Kasumi-1 (cell line): ENCODE data around the gene CACNA1I.

Experiments
- DNase-seq, 2 experiments: peaks; one replicate each; lab custom pipeline; 2025; lab: John Stamatoyannopoulos, UW

The CACNA1I gene

DNA sequence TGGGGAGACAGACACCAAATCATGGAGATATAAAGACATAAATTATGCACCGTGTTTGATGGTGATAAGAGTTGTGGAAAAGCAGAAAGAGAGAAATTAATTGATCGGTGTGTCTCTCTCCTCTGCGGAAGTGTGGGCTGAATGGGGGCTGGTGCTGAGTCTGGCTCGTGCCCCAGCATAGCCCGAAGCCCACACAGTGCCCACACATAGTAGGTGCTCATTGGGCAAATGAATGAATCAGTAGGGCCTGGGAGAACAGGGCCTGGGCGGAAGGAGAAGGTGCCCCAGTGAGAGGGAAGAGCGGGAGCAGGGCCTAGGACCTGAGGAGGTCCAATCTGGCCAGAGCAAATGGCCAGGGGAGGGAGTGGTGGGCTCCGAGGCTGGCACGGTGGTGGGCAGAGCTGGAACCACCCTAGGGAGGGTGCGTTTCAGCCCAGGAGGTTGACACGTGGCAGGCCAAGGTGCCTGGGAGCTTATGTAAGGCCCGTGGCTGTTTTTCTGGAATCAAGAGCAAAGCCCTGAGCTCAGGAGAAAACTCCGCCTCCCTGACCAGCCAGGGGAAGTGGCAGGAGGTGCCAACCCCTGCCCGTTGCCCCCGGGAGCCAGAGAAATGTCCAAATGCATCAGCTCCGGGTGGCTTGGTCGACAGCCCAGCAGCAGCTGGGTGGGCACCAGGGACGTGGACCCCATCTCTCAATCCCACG lies 2.1 kb upstream of the CACNA1I start:
- no peak for DNase-seq

DNA sequence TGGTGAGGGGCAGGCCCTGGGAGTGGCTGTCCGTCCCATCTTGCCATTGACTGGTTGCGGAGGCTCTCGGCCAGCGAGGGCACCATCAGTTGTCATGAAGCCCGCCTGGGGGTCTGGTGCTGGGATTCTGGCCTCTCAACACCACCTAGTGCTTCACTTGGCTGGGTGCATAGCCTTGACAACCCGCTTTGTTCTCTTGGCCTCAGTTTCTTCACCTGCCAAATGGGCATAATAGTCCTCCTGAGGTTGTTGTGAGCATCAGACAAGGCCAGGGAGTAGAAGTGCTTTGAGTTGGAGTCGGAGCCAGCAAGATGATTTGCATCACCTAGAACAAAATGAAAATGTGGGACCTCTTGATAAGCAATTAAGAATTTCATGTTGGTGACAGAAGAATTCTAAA lies 1.5 kb upstream of the CACNA1I start:
- no peak for DNase-seq

DNA sequence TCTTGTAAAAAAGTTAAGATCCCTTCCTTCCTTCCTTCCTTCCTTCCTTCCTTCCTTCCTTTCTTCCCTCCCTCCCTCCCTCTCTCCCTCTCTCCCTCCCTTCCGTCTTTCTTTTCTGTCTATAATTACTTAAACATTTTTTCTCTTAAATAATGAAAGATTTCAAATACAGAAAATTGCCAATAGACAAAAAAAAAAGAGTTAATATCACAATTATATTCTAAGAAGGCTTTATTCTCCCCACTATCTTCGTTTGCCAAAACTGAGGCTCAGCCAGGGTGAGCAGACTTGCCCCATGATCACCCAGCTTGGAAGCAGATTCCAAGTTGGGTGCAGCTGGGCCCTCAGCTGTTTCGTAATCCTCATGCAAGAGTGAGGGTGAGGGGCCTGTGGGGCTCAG lies 327 bp upstream of the CACNA1I start:
- no peak for DNase-seq

DNA sequence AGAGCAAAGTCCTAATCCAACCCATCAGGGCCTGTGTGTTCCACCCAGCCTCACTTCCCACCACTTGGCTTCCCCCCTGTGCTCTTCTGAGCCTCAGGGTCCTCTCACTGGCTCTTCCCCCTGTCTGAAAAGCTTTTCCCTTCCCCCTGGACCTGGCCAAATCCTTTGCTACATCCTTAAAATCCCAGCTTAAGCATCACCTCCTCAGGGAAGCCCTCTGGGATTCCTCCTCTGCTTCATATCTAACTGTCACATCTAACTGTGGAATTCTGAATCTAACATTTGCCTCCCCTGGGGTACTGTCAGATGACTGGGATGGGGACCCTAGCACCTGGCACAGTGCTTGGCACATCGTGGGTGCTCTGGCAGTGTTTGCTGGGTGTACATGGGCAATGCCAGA lies 985 bp downstream of the CACNA1I start:
- DNase-seq = no peak

DNA sequence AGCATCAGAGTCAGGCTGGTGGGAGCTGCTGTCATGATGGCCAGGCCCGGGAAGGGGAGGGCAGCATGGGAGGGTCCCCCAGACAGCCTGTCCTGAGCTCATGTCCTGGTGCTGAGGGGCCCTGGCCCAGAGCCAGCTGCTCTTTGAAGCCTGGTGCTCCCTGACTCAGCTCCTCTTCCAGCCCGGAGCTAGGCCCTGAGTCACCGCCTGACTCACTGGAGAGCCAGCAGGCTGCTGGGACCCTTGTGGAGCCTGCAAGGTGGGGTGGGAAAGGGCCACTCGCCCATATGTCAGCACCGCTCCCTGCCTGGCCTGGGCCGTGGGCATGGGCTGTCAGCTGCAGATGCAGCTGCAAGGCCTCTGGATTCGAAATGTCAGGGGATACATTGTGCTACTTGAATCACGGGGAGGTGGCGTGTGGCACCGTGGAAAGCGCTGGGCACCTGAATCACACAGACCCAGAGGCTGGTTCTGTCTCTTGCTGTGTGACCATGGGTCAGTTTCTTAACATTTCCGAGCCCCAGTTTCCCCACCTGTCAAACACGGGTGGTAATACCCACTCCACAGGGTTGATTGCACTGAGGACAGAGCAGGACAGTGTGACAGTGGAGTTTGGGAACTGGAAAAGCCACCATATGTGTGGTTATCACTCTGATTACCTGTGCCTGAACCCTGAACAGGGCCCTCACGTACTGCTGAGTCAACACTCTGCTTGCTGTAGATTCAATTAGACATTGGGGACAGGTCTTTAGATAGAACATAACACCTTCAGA lies 4.4 kb downstream of the CACNA1I start:
- DNase-seq = no peak

DNA sequence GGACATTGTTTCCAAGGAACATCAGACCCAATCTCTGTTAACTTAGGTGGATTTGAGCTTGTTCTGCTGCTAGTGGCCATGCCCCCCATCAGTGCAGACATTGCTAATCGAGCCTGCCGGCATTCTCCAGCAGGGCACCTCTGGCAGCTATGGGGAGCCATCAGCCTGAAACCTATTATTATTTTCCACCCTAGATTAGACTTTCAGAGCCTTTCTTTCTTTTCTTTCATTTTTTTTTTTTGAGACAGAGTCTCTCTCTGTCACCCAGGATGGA lies 4.9 kb downstream of the CACNA1I start:
- DNase-seq = no peak

DNA sequence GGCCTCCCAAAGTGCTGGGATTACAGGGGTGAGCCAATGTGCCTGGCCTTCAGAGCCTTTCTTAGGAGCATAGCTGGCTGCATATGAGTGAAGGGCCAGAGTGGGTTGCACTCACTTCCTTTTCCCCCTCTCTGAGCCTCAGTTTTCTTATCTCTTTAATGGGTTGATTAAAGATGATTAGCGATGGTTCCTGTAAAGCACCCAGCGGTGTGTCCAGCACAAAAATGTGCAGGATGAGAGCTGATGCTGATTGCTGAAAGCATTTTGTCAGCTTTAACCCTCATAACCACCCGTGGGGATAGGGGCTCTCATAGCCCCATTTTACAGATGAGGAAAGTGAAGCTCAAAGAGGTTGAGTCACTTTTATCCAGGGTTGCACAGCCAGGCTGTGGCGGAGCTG lies 5.5 kb downstream of the CACNA1I start:
- no peak for DNase-seq

DNA sequence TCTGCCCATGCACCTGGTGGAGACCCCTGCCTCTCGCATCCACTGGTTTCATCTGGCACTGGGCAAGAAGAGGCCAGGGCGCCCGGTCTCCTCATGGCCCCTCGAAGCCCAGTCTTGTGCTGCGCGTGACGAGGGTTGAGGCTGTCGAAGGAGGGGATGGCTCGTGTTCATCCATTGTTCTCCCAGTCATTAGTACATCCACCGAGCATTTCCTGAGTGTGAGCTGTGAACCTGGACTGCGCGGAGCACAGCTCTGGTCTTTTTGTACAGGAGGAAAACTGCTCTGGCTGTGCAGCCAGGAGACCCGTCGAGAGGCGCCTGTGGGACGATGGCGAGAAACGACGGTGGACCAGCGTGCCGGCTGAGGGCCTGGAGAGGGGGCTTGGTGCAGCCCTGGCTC lies 6.8 kb downstream of the CACNA1I start:
- no peak for DNase-seq

DNA sequence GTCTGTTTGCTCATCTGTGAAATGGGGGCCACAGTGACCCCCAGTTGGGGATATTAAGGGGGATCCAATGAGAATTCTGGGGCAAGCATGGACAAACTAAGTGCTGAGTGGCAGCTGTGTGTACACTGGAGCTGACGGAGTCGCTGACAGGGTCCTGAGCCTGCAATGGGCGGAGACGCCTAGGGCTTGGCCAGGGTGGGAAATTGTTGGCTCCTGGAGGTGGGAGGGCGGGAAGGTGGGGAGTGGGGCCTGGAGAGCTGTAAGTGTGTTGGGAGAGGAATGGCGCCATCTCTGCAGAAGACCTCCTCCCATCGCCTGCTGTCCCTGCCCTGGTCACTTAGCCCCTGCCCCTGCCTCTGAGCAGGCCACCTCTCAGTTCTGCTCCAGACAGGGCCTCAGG lies 7.3 kb downstream of the CACNA1I start:
- no peak for DNase-seq

DNA sequence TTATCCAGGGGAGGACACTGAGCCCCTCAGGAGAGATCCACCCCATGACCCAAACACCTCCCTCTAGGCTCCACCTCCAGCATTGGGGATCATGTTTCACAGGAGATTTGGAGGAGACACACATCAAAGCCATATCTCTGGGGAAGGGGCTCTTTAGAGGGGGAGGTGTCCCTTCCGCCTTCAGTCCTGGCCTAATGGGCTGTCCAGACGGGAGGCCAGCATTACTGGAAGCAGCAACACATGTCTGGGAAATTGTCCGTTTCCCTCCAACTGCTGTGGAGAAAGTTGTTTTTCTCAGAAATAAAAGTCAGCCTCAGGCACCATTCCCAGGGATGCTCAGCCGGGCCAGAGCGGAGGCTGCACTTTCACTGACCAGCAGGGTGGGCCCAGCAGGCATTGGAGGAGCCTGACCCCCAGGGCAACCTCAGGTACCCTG lies 9.5 kb downstream of the CACNA1I start:
- DNase-seq = no peak

DNA sequence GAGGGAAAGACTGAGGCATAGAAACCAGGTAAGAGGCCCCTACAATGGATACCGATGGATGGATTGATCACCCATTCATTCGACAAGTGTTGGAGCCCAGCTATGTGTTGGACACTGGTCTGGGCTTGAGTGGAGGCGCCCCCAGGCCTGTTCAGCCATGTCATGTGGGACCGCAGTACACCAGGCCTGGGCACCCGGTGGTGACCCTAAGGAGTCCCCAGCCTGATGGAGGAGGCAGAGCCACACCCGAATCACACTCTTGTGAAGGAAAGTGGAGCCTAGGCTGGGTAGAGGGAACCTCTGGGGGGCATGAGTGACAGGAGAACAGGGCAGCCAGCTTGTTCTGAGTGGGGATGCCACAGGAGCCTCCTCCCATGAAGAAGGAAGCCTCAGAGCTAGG lies 10.2 kb downstream of the CACNA1I start:
- DNase-seq = no peak

DNA sequence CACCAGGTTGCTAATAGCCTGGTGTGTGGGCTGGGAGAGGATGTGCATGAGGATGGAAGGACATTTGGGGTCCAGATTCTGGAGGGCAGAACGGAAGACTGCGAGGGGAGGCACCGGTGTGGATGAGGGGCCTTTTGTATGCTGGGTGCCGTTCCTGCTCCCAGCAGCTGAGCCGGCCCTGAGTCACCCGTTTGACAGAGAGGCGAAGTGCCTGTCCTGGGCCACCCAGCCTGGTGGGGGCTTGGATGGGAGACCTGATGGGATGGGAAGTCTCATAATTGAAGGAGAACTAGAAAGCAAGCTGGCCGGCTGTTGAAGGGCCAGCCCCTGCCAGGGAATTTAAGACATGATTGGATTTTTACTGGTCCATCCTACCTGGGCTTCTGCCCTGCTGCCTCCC lies 10.8 kb downstream of the CACNA1I start:
- no peak for DNase-seq

DNA sequence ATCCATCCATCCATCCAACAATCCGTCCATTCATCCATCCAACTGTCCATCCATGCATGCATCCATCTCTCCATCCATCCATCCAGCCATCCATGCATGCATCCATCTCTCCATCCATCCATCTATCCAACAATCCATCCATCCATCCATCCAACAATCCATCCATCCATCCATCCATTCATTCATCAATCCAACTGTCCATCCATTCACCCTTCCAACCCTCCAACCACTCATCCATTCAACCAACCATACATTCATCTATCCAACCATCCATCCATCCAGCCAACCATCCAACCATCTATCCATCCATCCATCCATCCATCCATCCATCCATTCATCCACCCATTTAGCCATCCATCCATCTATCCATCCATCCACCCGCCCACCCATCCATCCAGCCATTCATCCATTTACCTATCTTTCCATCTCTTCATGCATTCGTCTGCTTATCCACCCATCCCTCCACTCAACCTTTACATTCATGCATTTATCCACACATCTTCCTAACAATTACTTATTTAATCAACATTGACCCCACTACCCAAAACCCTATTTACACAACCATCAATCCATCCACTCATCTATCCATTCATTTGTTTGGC lies 12.6 kb downstream of the CACNA1I start:
- no peak for DNase-seq

DNA sequence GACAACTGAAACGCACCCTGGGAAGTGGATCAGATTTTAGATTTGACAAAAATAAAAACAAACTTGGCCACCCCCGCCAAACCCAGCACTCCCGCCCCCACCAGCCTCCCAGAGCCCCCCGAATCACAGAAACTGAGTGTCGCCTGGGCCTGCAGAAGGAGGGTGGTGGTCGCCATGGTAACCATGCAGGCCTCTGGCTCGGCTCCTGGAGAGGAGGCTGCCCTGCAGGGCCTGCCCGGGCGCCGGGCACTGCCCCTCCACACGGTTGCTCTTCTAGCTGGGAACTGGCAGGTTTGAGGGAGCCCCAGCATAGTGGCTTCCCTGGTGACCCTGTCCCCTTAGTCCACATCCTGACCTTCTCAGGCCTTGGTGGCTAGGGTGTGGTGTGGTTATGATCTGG lies 19.3 kb downstream of the CACNA1I start:
- DNase-seq = no peak

DNA sequence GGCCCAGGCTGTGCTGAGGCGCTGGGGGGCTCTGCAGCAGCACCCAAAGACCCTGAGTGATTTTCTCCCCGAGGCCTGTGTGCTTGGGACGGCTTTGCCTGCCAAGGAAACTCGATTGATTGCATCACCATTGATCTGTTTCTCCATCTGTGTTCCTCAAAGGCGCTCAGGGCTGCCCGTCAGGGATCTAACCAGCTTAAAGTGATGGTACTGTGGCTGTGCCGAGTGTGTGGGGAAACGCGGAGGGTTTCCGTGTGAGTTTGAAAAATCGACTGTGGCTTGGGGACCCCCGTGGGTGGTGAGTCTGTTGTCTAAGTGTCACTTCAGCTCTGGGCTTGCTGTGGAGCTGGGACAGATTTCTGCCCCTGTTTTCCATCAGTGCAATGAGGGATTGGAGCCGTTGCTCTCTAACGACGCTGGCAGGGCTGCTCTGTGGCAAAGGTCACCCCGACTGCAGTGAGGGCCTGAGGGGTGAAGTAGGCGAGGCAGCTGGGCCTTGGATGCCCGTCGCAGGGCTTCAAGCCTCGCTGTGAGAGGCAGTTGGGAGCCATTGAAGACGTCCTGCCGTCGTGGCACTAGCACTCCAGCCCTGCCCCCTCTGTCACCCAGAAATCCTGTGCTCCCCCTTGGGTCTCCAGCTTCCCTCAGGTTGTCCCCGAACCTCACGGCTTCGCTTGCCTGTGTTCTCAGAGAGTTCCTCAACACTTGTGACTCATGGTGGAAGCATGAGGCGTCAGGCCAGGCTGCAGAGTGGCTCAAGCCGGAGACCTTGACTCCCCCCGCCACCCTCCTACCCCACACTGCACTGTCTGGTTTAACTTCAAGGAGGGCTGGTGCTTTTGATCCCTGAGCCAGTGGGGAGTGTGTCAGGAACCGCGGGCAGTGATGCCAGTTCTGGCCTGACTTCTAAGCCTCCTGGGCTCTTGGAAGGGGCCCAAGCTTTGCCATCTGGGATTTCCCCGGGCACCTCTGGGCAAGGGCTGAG lies 21.8 kb downstream of the CACNA1I start:
- no peak for DNase-seq

DNA sequence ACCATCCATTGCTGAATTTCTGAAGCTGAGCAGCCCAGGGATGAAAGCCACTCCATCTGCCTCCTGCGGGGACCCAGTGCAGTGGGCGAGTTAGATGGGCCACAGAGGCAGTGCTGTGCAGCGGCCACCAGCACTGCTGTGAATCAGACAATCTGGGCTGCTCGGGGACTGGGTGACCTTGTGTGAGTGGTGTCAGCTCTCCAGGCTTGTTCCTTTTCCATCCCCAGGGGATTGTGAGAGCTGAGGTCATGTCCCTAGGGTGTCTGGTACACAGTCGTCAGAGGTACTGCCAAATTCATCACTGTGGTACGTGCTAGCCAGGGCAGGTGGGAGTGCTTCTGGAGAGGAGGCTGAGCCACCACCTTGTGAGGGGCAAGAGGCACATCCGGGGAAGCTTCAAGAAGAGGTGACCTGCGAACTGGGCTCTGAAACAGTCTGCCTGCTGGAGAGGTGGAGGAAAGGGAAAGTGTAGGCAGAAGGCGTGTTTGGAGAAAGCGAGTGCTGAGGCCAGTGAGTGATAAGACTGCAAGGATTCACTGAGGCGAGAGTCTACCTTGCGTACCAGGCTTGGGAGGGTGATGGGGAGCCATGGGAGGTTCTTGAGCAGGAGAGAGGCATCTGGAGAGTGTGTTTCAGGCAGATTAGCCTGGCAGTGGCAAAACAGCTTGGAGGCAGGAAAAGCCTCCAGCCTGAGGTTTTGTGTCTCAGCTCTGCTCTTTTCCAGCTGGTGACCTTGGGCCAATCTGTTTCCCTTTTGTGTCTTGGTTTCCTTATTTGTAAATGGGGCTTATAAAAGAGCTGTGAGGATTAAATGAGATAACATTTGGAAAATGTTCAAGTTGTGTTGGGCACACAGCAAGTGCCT lies 22.7 kb downstream of the CACNA1I start:
- DNase-seq = no peak

DNA sequence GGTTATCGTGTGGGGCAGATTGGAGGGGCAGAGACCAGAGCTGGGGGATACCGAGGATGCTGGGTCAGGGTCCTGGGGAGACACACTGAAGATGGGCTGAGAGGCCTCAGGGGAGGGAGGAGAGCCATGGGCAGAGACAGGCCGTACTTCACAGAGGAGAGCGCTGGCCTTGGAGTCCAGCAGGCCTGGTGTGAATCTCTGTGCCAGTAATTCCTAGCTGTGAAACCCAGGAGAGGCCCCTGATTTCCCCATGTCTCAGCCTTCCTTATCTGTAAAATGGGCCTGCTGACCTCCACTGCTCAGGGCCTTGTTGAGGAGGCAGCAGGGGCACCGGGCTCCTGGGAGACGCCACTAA lies 23.4 kb downstream of the CACNA1I start:
- DNase-seq = no peak

DNA sequence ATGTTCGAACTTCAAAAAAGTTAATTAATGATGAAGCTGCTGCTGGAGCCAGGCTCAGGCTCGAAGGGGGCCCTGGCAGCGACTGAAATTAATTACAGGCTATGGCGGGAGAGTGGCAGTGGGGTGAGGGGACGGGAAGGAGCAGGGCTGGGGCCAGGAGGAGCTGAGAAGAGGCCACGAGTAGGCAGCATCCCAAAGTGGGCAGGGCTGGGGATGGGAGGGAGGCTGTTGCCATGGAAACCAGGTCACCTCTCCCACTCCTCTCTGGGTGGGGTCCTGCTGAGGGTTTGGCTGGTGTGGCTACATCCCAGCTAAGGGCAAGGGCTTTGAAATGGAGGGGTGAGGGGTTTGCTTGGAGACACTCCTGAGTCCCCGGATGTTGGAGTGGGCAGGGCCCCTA lies 23.9 kb downstream of the CACNA1I start:
- no peak for DNase-seq

DNA sequence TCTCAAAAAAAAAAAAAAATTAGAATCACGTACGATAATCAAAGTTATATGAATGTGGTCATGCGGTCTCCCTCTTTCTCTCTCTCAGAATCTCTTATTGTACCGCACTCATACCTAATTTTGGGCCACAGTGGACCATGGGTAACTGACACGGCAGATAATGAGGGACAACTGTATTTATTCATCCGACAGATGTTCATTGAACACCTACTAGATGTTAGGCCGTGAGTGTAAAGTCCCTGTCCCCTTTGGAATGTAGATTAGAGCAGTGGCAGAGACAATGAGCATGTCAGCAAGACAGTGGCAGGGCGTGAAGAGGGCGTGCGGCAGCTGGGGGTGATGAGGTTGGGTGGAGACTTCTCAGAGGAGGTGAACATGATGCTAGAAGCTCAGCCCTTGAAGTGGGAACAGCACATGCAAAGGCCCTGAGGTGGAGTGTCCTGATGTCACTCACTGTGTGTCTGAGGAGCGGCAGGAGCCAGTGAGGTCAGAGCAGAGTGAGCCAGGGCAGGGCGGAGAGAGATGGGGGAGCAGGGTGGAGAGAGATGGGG lies 25.1 kb downstream of the CACNA1I start:
- no peak for DNase-seq

DNA sequence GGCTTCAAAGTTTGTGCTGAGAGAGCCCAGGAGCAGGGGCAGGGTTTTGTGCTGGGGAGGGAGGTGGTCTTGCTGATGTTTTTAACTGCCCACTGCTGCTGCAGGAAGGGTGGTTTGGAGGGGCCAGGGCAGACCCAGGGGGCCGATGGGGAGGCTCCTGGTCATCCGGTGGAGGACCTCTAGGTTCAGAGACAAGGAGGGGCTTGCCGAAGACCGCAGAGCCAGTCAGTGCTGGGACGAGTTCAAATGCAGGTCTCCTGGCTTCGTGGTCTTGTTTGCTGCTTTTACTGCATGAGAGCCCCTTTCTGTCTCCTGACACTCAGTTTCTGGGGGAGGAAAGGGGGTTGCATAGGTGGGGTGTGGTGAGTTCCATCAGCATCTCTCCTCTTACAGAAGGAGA lies 26.0 kb downstream of the CACNA1I start:
- DNase-seq = no peak

DNA sequence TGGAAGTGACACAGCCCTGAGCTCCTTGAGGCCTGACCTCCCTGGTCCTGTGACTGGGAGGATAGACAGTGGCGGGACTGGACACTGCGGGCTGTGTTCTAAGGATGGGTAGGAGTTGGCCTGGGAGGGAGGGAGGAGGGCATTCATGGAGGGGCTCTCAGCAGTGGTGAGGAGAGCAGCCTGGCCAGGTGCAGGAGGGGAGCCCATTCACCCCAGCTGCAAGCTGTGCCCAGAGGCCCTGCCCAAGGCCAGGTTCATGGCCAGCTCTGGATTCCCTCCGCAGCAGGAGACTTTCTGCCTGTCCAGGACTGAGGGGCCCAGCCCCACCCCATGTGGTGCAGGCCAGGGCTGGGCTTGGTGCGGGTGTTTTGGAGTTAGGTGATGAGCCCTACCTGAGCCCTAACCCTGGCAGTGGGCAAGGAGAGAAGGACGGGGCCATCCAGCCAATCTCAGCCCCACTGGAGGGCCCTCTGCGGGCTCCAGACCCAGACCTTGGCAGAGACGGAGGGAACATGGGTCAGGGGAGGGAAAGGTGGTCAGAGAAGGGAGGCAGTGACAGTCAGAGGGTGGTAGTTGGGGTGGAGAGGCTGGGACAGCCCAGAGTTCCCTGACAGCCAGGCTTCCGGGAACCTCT lies 26.8 kb downstream of the CACNA1I start:
- DNase-seq = no peak
